GM12878 (cell line): ENCODE measurements around the gene B3GNT9. TPM values are rescaled to one million over a fixed set of nuclear protein-coding genes. Genes with fewer than 3 reads are reported as not detected.

Experiments
- ATAC-seq: fragments of 200-7000 bp; cut with Tn5 transposase; 3 replicates; pipeline ENCODE4 v1.9.1; 2020; ENCODE audit warnings: mild to moderate bottlenecking, moderate library complexity
- BruUV-seq: library from RNA; stranded (reverse); fragments of 400-500 nt; replicated peaks from 2 replicates; lab custom pipeline; 2021; lab: Mats Ljungman, UMichigan
- CTCF ChIA-PET: fragments of 300-600 bp; sonication (Branson Sonifier 250); formaldehyde crosslinking; extraction: SDS; loops from one replicate; lab custom pipeline; 2021; ENCODE audit warnings: inconsistent platforms; lab: Yijun Ruan, JAX
- POLR2A ChIA-PET: fragments of 350-600 bp; formaldehyde crosslinking; extraction: SDS; loops from one replicate; lab custom pipeline; 2021; ENCODE audit warnings: inconsistent platforms; lab: Charles Lee
- RAD21 ChIA-PET: fragments of 300-600 bp; sonication (Branson Sonifier 250); formaldehyde crosslinking; loops from one replicate; lab custom pipeline; 2023; ENCODE audit warnings: antibody characterized with exemption; ENCODE audit not compliant: unreplicated experiment; lab: Charles Lee
- SMC1A ChIA-PET: fragments of 300-600 bp; sonication (Branson Sonifier 250); formaldehyde crosslinking; loops from one replicate; lab custom pipeline; 2023; ENCODE audit not compliant: unreplicated experiment, uncharacterized antibody; lab: Charles Lee
- DNase-seq: peaks from one replicate; pipeline ENCODE4 v3.0.0-alpha.2; 2011; ENCODE audit warnings: low read depth, low spot score
- FAIRE-seq: peaks from 3 replicates; lab custom pipeline; 2011; peaks lifted over from hg19 to GRCh38; lab: Jason Lieb, UNC
- H2AFZ ChIP-seq: 2 replicates; pipeline ENCODE4 v1.6.0; 2011; ENCODE audit warnings: low read depth, low read length, control low read depth; ENCODE audit not compliant: control insufficient read depth
- H3K27ac ChIP-seq: 2 replicates; pipeline ENCODE4 v1.5.1; 2011; ENCODE audit warnings: control low read depth; ENCODE audit not compliant: control insufficient read depth, insufficient read depth
- H3K27me3 ChIP-seq, 2 experiments: replicated peaks in 1 of 2; 2 replicates each; pipeline versions ENCODE4 v1.6.0 to v1.6.1; 2011; ENCODE audit warnings: low read length in 1 of 2; ENCODE audit not compliant: control insufficient read depth in 2 of 2, insufficient read depth in 2 of 2
- H3K36me3 ChIP-seq, 2 experiments: 2 replicates each; pipeline ENCODE4 v1.5.1; 2011; ENCODE audit warnings: low read length in 1 of 2; ENCODE audit not compliant: control insufficient read depth in 2 of 2, insufficient read depth in 2 of 2
- H3K4me1 ChIP-seq: 2 replicates; pipeline ENCODE4 v1.6.1; 2011; ENCODE audit warnings: mild to moderate bottlenecking, low read length, moderate library complexity, mixed read lengths; ENCODE audit not compliant: control insufficient read depth, insufficient read depth
- H3K4me2 ChIP-seq: 2 replicates; pipeline ENCODE4 v1.6.0; 2011; ENCODE audit warnings: control low read depth; ENCODE audit not compliant: control insufficient read depth, insufficient read depth
- H3K4me3 ChIP-seq: fragments of 200-600 bp; sonication (generic); 2 replicates; pipeline ENCODE4 v1.5.1; 2016
- H3K79me2 ChIP-seq: 2 replicates; pipeline ENCODE4 v1.6.0; 2011; ENCODE audit warnings: low read length; ENCODE audit not compliant: control insufficient read depth, insufficient read depth
- H3K9ac ChIP-seq: 2 replicates; pipeline ENCODE4 v1.8.0; 2011; ENCODE audit warnings: low read length, control low read depth, mixed read lengths; ENCODE audit not compliant: control insufficient read depth, insufficient read depth
- H3K9me3 ChIP-seq: replicated peaks from 3 replicates; pipeline ENCODE4 v1.5.1; 2011; ENCODE audit warnings: mild to moderate bottlenecking, low read length; ENCODE audit not compliant: control insufficient read depth, insufficient read depth
- H4K20me1 ChIP-seq: 2 replicates; pipeline ENCODE4 v1.6.0; 2011; ENCODE audit not compliant: control insufficient read depth, insufficient read depth
- BACH1 ChIP-seq: fragments of 450-650 bp; IDR thresholded peaks from 2 replicates; pipeline ENCODE4 v1.6.1; 2017; ENCODE audit warnings: mild to moderate bottlenecking, borderline replicate concordance
- BCL11A ChIP-seq: IDR thresholded peaks from 2 replicates; pipeline ENCODE4 v1.6.1; 2011; ENCODE audit warnings: low read depth, low read length
- CHD4 ChIP-seq: fragments of 200-600 bp; sonication (generic); IDR thresholded peaks from 2 replicates; pipeline ENCODE4 v1.6.1; 2016; ENCODE audit warnings: mild to moderate bottlenecking
- ETV6 ChIP-seq, 2 experiments: fragments of 450-650 bp in 1 of 2; IDR thresholded peaks in 1 of 2; conservative IDR thresholded peaks in 1 of 2; 2 replicates each; pipeline ENCODE4 v1.6.1; 2014; ENCODE audit warnings: antibody characterized with exemption in 1 of 2, borderline replicate concordance in 1 of 2, low read depth in 1 of 2, mild to moderate bottlenecking in 1 of 2, moderate library complexity in 1 of 2
- FOXM1 ChIP-seq: IDR thresholded peaks from 2 replicates; pipeline ENCODE4 v1.6.1; 2012; ENCODE audit warnings: low read depth, mild to moderate bottlenecking, inconsistent platforms, low read length, moderate library complexity
- GATAD2B ChIP-seq: fragments of 450-650 bp; conservative IDR thresholded peaks from 2 replicates; pipeline ENCODE4 v1.6.1; 2017; ENCODE audit warnings: low read depth, mild to moderate bottlenecking, moderate library complexity
- HSF1 ChIP-seq: fragments of 150-350 bp; IDR thresholded peaks from 2 replicates; pipeline ENCODE4 v1.6.1; 2014; ENCODE audit warnings: mild to moderate bottlenecking, low read depth, low read length
- IKZF2 ChIP-seq, 2 experiments: fragments of 450-650 bp; IDR thresholded peaks; 2 replicates each; pipeline ENCODE4 v1.6.1; 2017; ENCODE audit warnings: mild to moderate bottlenecking in 2 of 2, moderate library complexity in 2 of 2
- IRF5 ChIP-seq: fragments of 450-650 bp; IDR thresholded peaks from 2 replicates; pipeline ENCODE4 v1.6.1; 2017; ENCODE audit warnings: borderline replicate concordance
- KDM1A ChIP-seq: fragments of 200-600 bp; sonication (generic); IDR thresholded peaks from 2 replicates; pipeline ENCODE4 v1.6.1; 2016; ENCODE audit warnings: borderline replicate concordance
- NBN ChIP-seq: fragments of 450-650 bp; IDR thresholded peaks from 2 replicates; pipeline ENCODE4 v1.6.1; 2016
- NFIC ChIP-seq: IDR thresholded peaks from 2 replicates; pipeline ENCODE4 v1.6.1; 2012; ENCODE audit warnings: low read depth, mild to moderate bottlenecking, inconsistent platforms, low read length, moderate library complexity
- PKNOX1 ChIP-seq: fragments of 450-650 bp; IDR thresholded peaks from 2 replicates; pipeline ENCODE4 v1.6.1; 2016; ENCODE audit warnings: mild to moderate bottlenecking
- SMAD5 ChIP-seq: IDR thresholded peaks from 2 replicates; pipeline ENCODE4 v1.6.1; 2016; ENCODE audit warnings: antibody characterized with exemption, low read depth
- SMARCA5 ChIP-seq: fragments of 450-650 bp; IDR thresholded peaks from 2 replicates; pipeline ENCODE4 v1.6.1; 2017; ENCODE audit warnings: mild to moderate bottlenecking
- TCF3 ChIP-seq: IDR thresholded peaks from 2 replicates; pipeline ENCODE4 v1.6.1; 2012; ENCODE audit warnings: low read depth, mild to moderate bottlenecking, low read length, borderline replicate concordance; ENCODE audit not compliant: insufficient read depth
- USF2 ChIP-seq: IDR thresholded peaks from 2 replicates; pipeline ENCODE4 v1.6.1; 2011; ENCODE audit warnings: low read depth, low read length, improper control_type of control experiment, borderline replicate concordance
- WRNIP1 ChIP-seq: IDR thresholded peaks from 2 replicates; pipeline ENCODE4 v1.6.1; 2011; ENCODE audit warnings: low read depth, low read length, improper control_type of control experiment, borderline replicate concordance
- YBX1 ChIP-seq: fragments of 450-650 bp; IDR thresholded peaks from 2 replicates; pipeline ENCODE4 v1.6.1; 2016; ENCODE audit warnings: antibody characterized with exemption
- ZBED1 ChIP-seq: IDR thresholded peaks from 2 replicates; pipeline ENCODE4 v1.6.1; 2016; ENCODE audit warnings: borderline replicate concordance
- WGBS: methylation state at CpG from one replicate; pipeline ENCODE4 v1.1.6; 2016; ENCODE audit warnings: low lambda C conversion rate; ENCODE audit not compliant: insufficient replicate concordance, insufficient coverage; ENCODE audit errors: missing lambda C conversion rate; 5-methylcytosine and 5-hydroxymethylcytosine counted together
- in situ Hi-C: fragments of 300-500 bp; cut with MboI; formaldehyde crosslinking; loops from 9 replicates; pipeline ENCODE4 v1.14.3; 2018; ENCODE audit warnings: mixed read lengths
- intact Hi-C: fragments of 100-400 bp; cut with micrococcal nuclease; formaldehyde crosslinking; loops from one replicate; pipeline ENCODE4 v1.14.2; 2022; ENCODE audit not compliant: unreplicated experiment
- polyA plus RNA-seq, 11 experiments: library from polyadenylated mRNA; depleted of rRNA in 4 of 11; unstranded in 6 of 11; stranded (reverse) in 5 of 11; fragments of >200 nt; fragmentation: Nextera tagmentation in 4 of 11; fragmentation: Illumina TruSeq in 1 of 11; extraction: Ambion mirVana in 4 of 11; extraction: Trizol in 1 of 11; gene quantifications; 1 replicate in 1 of 11; 2 replicates in 10 of 11; pipeline versions ENCODE4 v1.2.1 to v1.2.3, GENCODE V29; 2011 to 2016; ENCODE audit warnings: inconsistent platforms in 2 of 11, missing spikeins in 2 of 11, low read depth in 1 of 11
- total RNA-seq, 4 experiments: library from RNA; depleted of rRNA in 3 of 4; stranded (reverse); fragments of >200 nt in 3 of 4; fragmentation: Illumina TruSeq in 1 of 4; extraction: Trizol in 1 of 4; gene quantifications; 2 replicates each; pipeline versions ENCODE4 v1.2.1 to v1.2.3, GENCODE V29; 2013 to 2021

The B3GNT9 gene
- total and polyA plus RNA-seq, 10 of the 15 experiments (the other 5 are each of a cell fraction or from before 2014, with no cell fraction given) = 0.08 to 5.0 (median 1.9) TPM

GRCh38 chr16:67169642-67170167 is 18.9 kb upstream of the B3GNT9 start:
- CTCF ChIA-PET = interaction anchor here (0.5 to 5.4 kb wide), 22 partner anchors 10 to 213 kb away, joined by 3 to 60 read pairs (median 4); partner anchors contain the start of genes EXOC3L1, FBXL8, MATCAP1 and TRADD
- Histone ChIP-seq H3K36me3 (no peaks in the 10 kb centered on the region), H3K4me2 (peak overlapping the region; percentile 93), H2AFZ (peak overlapping the region; percentile 22; the same call in 1 of the 2 replicates), H3K9ac (peak overlapping the region; percentile 55), H3K27ac (peak overlapping the region; percentile 5; the same call in 1 of the 2 replicates), H3K79me2 (no peaks in the 10 kb centered on the region), H3K4me3 (peak overlapping the region; percentile 73), H3K9me3 (no peaks in the 10 kb centered on the region; the same call in 2 of the 3 replicates), H3K4me1 (peaks cover 45% of the 10 kb centered on the region), H4K20me1 (no peaks in the 10 kb centered on the region), H3K27me3 (peaks cover 2 to 11% of the 10 kb centered on the region in 2 experiments)
- intact Hi-C loops (no loop called here), in situ Hi-C loops (no loop called here)
- WGBS = 31% methylated on average over 18 of the region's 24 CpGs
- RAD21 ChIA-PET = interaction anchor here (0.7 to 4.1 kb wide), 9 partner anchors 10 to 152 kb away, joined by 3 to 48 read pairs (median 4); partner anchors contain the start of genes E2F4, FBXL8, FHOD1 and TMEM208
- BruUV-seq = no TSS peak
- ATAC-seq (peak; percentile 22), FAIRE-seq (no peak), DNase-seq (no peak)
- SMC1A ChIA-PET = interaction anchor here (1.2 to 4.1 kb wide), 4 partner anchors 10 to 216 kb away, joined by 3 to 48 read pairs (median 4); partner anchors contain the start of genes FBXL8 and TRADD
- POLR2A ChIA-PET = interaction anchor here (0.7 to 10.9 kb wide), 8 partner anchors 9 to 151 kb away, joined by 3 to 137 read pairs (median 6); partner anchors contain the start of genes FBXL8, FHOD1, HSF4 and TMEM208
- TF ChIP-seq CHD4 (no peak), GATAD2B (no peak), USF2 (no peak), SMAD5 (no peak), NFIC (no peak), FOXM1 (no peak), WRNIP1 (no peak), BCL11A (no peak), BACH1 (no peak), SMARCA5 (0 out of 2 replicates have a peak, but pooled peaks have one; percentile 19), IKZF2 (IDR thresholded peaks at IDR 0.05) (0 out of 4 replicates have a peak, but pooled peaks of 1 of the 2 experiments have one; percentile 4), IRF5 (no peak), KDM1A (no peak), TCF3 (no peak), HSF1 (no peak), YBX1 (no peak), ETV6 (conservative IDR thresholded peaks at IDR 0.05 in 1 of 2, IDR thresholded peaks at IDR 0.05 in 1 of 2; ENCODE audit: borderline replicate concordance in 1 of 2, low read depth in 1 of 2) (no peak), NBN (peak; percentile 22; the same call in 1 of the 2 replicates), PKNOX1 (no peak), ZBED1 (no peak)
